GM10266 (cell line): ENCODE results near the gene OAT.

Source experiments
- DNase-seq: peaks from one replicate; pipeline ENCODE4 v3.0.0; 2012; ENCODE audit errors: extremely low spot score
- TF ChIP-seq, protein P1 (sequence below): IDR thresholded peaks from 2 replicates; pipeline ENCODE4 v1.5.1; 2012; ENCODE audit warnings: mild to moderate bottlenecking, low read depth; ENCODE audit not compliant: control insufficient read depth, insufficient read depth; ENCODE audit errors: missing control alignments

Gene OAT

DNA sequence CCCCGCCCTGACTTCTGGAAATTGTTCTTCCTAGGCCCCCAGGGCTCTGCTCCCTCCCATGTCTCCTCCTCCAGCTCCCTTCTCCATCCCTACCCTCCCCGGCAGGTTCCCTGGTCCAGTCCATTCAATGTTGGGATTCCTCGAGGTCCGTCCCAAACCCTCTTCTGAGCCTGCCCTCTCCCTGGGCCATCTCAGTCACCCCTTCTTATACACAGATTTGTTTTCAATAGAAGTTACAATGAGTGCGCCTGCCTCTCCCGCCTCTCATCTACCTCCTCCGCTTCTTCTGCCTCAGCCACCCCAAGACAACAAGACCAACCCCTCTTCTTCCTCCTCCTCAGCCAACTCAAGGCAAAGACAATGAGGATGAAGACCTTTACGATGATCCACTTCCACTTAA lies 67.9 kb downstream of the OAT start:
- DNase-seq: no peak
- TF ChIP-seq, protein P1, sequence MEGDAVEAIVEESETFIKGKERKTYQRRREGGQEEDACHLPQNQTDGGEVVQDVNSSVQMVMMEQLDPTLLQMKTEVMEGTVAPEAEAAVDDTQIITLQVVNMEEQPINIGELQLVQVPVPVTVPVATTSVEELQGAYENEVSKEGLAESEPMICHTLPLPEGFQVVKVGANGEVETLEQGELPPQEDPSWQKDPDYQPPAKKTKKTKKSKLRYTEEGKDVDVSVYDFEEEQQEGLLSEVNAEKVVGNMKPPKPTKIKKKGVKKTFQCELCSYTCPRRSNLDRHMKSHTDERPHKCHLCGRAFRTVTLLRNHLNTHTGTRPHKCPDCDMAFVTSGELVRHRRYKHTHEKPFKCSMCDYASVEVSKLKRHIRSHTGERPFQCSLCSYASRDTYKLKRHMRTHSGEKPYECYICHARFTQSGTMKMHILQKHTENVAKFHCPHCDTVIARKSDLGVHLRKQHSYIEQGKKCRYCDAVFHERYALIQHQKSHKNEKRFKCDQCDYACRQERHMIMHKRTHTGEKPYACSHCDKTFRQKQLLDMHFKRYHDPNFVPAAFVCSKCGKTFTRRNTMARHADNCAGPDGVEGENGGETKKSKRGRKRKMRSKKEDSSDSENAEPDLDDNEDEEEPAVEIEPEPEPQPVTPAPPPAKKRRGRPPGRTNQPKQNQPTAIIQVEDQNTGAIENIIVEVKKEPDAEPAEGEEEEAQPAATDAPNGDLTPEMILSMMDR: no peak

DNA sequence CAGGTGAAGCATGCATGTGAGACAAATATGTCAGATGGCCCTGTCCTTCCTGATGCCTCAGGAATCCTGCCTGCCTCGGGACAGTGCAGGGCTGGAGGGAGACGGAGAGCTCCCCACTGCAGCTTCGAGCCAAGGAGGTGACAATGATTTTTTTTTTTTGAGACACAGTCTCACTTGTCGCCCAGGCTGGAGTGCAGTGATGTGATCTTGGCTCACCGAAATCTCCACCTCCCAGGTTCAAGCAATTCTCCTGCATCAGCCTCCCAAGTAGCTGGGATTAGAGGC lies 68.8 kb downstream of the OAT start:
- TF ChIP-seq, protein P1: no peak

DNA sequence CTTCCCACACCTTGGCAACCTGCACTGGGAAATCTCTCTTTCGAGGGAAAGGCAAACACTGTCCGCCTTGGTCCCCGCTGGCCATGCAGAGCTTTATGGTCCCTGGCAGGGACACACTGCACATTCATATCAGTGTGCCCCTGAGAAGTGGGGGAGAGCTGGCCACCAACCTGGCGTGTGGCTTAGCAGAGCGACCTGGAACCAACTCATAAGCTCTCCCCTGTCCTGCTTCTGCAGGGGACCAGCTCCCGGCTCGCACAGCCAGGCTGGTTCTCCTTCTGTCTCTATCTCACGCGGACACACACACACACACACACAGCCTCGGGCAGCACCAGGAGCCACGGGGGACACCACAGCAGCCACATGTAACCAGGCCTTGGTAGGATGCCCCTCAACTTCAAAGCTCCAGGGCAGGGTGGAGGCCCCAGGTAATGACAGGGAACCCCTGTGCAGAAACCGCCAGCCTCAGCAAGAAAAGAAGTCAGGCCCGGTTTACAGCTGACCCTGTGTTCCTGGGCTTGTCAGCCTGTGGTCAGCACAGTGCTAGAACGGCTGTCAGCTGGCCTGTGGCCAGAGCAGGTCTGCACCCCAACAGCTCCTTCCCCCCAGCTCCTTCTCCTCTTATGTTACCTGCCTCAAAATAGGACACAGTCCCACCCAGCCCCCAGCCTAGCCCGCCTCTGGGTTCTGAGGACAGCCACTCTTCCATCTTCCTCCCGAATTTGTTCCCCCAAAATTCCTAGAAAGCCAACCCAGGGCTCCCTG lies 69.3 kb downstream of the OAT start:
- TF ChIP-seq, protein P1: no peak
- no peak for DNase-seq

More for the DNA sequence above, 68.8 kb downstream of the OAT start:
- DNase-seq: no peak

DNA sequence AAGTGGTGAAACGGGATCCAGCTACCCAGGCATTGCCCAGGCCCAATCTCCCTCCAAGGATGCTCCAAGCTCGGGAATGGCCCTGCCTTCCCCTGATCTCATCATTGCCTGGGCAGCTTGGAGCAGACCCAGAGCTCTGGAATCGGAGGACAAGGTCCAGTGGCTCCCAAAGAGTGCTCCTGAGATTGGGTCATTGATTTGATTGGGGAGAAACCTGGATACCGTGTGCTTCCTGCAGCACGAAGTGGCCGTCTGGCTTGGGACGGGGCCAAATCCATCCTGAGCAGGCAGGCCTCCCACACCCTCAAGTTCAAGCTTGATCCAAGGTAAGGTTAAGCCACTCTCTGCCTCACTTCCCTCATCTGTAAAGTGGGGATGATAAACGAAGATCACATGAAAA lies 69.9 kb downstream of the OAT start:
- TF ChIP-seq, protein P1: no peak
- DNase-seq: no peak

DNA sequence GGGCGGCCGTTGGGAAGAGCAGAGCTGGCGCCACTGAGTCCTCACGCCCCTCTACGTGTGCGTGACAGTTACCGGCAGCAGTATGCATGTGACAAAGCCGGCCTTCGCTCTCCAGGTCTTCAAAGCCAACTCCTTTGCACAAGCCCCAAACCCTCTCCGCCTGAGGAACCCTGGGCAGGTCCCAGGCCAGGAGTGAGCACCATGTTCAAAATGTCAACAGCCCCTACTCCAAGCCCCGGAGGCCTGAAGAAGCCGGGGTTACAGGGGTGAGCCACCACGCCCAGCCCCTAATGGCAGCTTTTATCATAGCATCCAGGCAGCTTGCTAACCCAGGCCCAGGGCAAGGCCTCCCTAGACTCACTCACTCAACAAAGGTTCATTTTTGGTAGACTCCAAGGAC lies 70.8 kb downstream of the OAT start:
- DNase-seq: no peak
- TF ChIP-seq, protein P1: no peak
